Measurements from ENCODE around the gene CHRM2. TPM values are rescaled to one million over a fixed set of nuclear protein-coding genes. Genes with fewer than 3 reads are reported as not detected.

CHRM2 gene
- total and polyA plus RNA-seq, 2 of the 8 experiments (the other 6 are each of a cell fraction or from before 2014, with no cell fraction given): 0.17 to 0.32 TPM

DNA sequence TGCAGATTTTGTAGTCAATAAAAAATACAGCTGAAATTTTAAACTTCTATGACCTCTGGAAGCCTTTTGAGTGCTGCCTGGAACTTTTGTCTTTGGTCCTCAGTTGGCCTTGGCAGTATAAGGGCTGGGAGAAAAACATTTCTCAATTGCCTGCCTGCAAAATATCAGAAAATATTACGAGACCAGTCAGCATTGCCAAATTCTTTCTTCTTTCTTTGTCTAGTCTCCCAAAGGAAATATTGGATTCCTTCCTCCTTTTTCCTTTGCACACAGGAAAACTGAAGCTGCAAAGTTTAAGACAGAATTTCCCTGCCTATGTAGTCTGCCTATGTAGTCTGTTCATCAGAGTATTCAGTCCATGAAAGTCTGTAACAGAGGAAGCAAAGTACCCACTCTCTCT lies 95.9 kb downstream of the CHRM2 start (continued):
- TF ChIP-seq KDM1A (IDR thresholded peaks at IDR 0.05; ENCODE audit: borderline replicate concordance, low read length): no peak
- TF ChIP-seq RNF2 (IDR thresholded peaks at IDR 0.05; ENCODE audit: borderline replicate concordance, low read depth, low read length, missing control alignments, poor library complexity, severe bottlenecking): no peak
- TF ChIP-seq CEBPB (IDR thresholded peaks at IDR 0.05; ENCODE audit: low read depth, low read length): no peak
- TF ChIP-seq, protein P1, sequence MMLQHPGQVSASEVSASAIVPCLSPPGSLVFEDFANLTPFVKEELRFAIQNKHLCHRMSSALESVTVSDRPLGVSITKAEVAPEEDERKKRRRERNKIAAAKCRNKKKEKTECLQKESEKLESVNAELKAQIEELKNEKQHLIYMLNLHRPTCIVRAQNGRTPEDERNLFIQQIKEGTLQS (IDR thresholded peaks at IDR 0.05; ENCODE audit: insufficient read depth, low read depth, low read length): no peak
- no peak for TF ChIP-seq EGR1 (IDR thresholded peaks at IDR 0.05; ENCODE audit: borderline replicate concordance, low read depth, low read length)

All from H1 (cell line).